ENCODE measurements around the gene LRP1B. TPM values are rescaled to one million over a fixed set of nuclear protein-coding genes. Genes with fewer than 3 reads are reported as not detected.

Gene LRP1B
- total and polyA plus RNA-seq, 2 of the 8 experiments (the other 6 are each of a cell fraction or from before 2014, with no cell fraction given): 0.03 TPM; not detected in 1

DNA sequence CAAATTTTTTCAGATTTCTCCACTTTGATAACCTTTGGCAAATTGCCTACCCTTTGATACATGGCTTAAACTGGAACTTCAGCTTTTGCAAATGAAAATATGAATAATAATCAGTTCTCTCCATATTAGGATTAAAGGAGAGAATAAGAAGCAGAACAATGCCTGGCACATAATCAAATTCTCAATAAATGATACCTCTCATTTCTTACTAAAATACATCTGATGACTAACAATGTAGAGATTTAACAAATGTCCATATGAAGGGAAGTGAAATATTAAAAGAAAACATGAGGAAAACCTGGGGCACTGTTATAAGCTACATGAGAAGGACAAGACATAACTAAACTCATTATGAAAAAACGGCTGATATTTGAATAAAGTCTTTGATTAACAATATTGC lies 1103.6 kb downstream of the LRP1B start (continued):
- TF ChIP-seq, protein P1, sequence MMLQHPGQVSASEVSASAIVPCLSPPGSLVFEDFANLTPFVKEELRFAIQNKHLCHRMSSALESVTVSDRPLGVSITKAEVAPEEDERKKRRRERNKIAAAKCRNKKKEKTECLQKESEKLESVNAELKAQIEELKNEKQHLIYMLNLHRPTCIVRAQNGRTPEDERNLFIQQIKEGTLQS (IDR thresholded peaks at IDR 0.05; ENCODE audit: insufficient read depth, low read depth, low read length): no peak
- TF ChIP-seq SRF (IDR thresholded peaks at IDR 0.05; ENCODE audit: low read depth, low read length) (no peak), CREB1 (IDR thresholded peaks at IDR 0.05) (no peak), POLR2A (IDR thresholded peaks at IDR 0.05; ENCODE audit: control extremely low read depth in 1 of 2, low read depth in 2 of 2, low read length in 2 of 2) (no peak)

Measured in H1 (cell line).